A549 (cell line): Measurements from ENCODE around the gene KDM4B. TPM values are rescaled to one million over a fixed set of nuclear protein-coding genes. Genes with fewer than 3 reads are reported as not detected.

Source experiments
- ATAC-seq, 2 experiments: fragments of 200-7000 bp in 1 of 2; fragments of >200 bp in 1 of 2; cut with Nextera tagmentation in 1 of 2; cut with Tn5 transposase in 1 of 2; 3 replicates each; pipeline versions ENCODE4 v1.8.0 to v1.9.1; 2018 to 2020; ENCODE audit warnings: mild to moderate bottlenecking in 1 of 2, moderate library complexity in 1 of 2
- CTCF ChIA-PET: fragments of 300-600 bp; sonication (Branson Sonifier 250); formaldehyde crosslinking; extraction: SDS; loops from one replicate; lab custom pipeline; 2021; ENCODE audit warnings: antibody characterized with exemption, inconsistent platforms; lab: Yijun Ruan, JAX
- POLR2A ChIA-PET: fragments of 350-600 bp; formaldehyde crosslinking; extraction: SDS; loops from one replicate; lab custom pipeline; 2021; ENCODE audit warnings: antibody characterized with exemption, inconsistent platforms; lab: Yijun Ruan, JAX
- DNase-seq, 2 experiments: peaks; one replicate each; pipeline versions ENCODE4 v3.0.0 to v3.0.0-alpha.2; 2011 to 2016; ENCODE audit warnings: low read depth in 1 of 2, low spot score in 1 of 2
- FAIRE-seq: peaks from 2 replicates; lab custom pipeline; 2011; peaks lifted over from hg19 to GRCh38; lab: Jason Lieb, UNC
- H3K27ac ChIP-seq, 2 experiments: fragments of >200 bp; sonication (Bioruptor Twin); formaldehyde crosslinking; 3 replicates each; pipeline ENCODE4 v1.5.1; 2016 to 2017
- H3K4me1 ChIP-seq: fragments of >200 bp; sonication (Bioruptor Twin); formaldehyde crosslinking; 3 replicates; pipeline ENCODE4 v1.6.1; 2016
- H3K4me2 ChIP-seq: fragments of >200 bp; sonication (Bioruptor Twin); formaldehyde crosslinking; 3 replicates; pipeline ENCODE4 v1.6.1; 2016
- H3K4me3 ChIP-seq: fragments of >200 bp; sonication (Bioruptor Twin); formaldehyde crosslinking; 3 replicates; pipeline ENCODE4 v1.5.1; 2016
- H3K9me3 ChIP-seq: fragments of >200 bp; sonication (Bioruptor Twin); formaldehyde crosslinking; 3 replicates; pipeline ENCODE4 v1.6.1; 2016
- CBX2 ChIP-seq: fragments of 200-600 bp; sonication (generic); IDR thresholded peaks from 2 replicates; pipeline ENCODE4 v1.6.1; 2016; ENCODE audit warnings: low read depth, mild to moderate bottlenecking, borderline replicate concordance
- CEBPB ChIP-seq, 2 experiments: fragments of >200 bp in 1 of 2; sonication (Bioruptor Twin) in 1 of 2; formaldehyde crosslinking in 1 of 2; IDR thresholded peaks; 2 replicates each; pipeline ENCODE4 v1.6.1; 2012 to 2016
- CHD4 ChIP-seq: fragments of 200-600 bp; sonication (generic); IDR thresholded peaks from 2 replicates; pipeline ENCODE4 v1.6.1; 2016; ENCODE audit warnings: antibody characterized with exemption, mild to moderate bottlenecking, borderline replicate concordance
- ESRRA ChIP-seq: fragments of 150-350 bp; IDR thresholded peaks from 2 replicates; pipeline ENCODE4 v1.6.1; 2014; ENCODE audit warnings: mild to moderate bottlenecking, low read length, borderline replicate concordance
- HEYL ChIP-seq: fragments of 250-450 bp; sonication (Bioruptor Pico); IDR thresholded peaks from 2 replicates; pipeline ENCODE4 v1.8.0; 2021; ENCODE audit warnings: mild to moderate bottlenecking, moderate library complexity
- HOXA7 ChIP-seq: fragments of 250-450 bp; sonication (Bioruptor Pico); IDR thresholded peaks from 2 replicates; pipeline ENCODE4 v1.5.0; 2020; ENCODE audit warnings: mild to moderate bottlenecking, moderate library complexity
- HOXB5 ChIP-seq: fragments of 250-450 bp; sonication (Bioruptor Pico); IDR thresholded peaks from 2 replicates; pipeline ENCODE4 v1.5.0; 2020; ENCODE audit warnings: mild to moderate bottlenecking, moderate library complexity
- JUNB ChIP-seq: fragments of >200 bp; sonication (Bioruptor Twin); formaldehyde crosslinking; IDR thresholded peaks from 2 replicates; pipeline ENCODE4 v1.6.1; 2016
- KDM1A ChIP-seq: fragments of 200-600 bp; sonication (generic); IDR thresholded peaks from 2 replicates; pipeline ENCODE4 v1.6.1; 2016; ENCODE audit warnings: low read depth, mild to moderate bottlenecking
- KDM5A ChIP-seq: fragments of 200-600 bp; sonication (generic); IDR thresholded peaks from 2 replicates; pipeline ENCODE4 v1.6.1; 2016; ENCODE audit warnings: antibody characterized with exemption, mild to moderate bottlenecking
- POLR2A ChIP-seq: IDR thresholded peaks from 2 replicates; pipeline ENCODE4 v1.6.1; 2012; ENCODE audit warnings: mild to moderate bottlenecking, low read length
- POLR2AphosphoS2 ChIP-seq: conservative IDR thresholded peaks from 2 replicates; pipeline ENCODE4 v1.6.1; 2012; ENCODE audit warnings: low read length, improper control_type of control experiment, inconsistent platforms
- RAD21 ChIP-seq, 2 experiments: fragments of >200 bp in 1 of 2; sonication (Bioruptor Twin) in 1 of 2; formaldehyde crosslinking in 1 of 2; IDR thresholded peaks in 1 of 2; conservative IDR thresholded peaks in 1 of 2; 2 replicates in 1 of 2; 3 replicates in 1 of 2; pipeline ENCODE4 v1.6.1; 2012 to 2018; ENCODE audit warnings: inconsistent platforms in 1 of 2
- RNF2 ChIP-seq: fragments of 200-600 bp; sonication (generic); IDR thresholded peaks from 2 replicates; pipeline ENCODE4 v1.6.1; 2016; ENCODE audit warnings: low read depth, mild to moderate bottlenecking, antibody characterized with exemption, moderate library complexity, borderline replicate concordance
- ZC3H11A ChIP-seq: fragments of 450-650 bp; IDR thresholded peaks from 2 replicates; pipeline ENCODE4 v1.6.1; 2014; ENCODE audit warnings: antibody characterized with exemption, mild to moderate bottlenecking
- WGBS: methylation state at CpG from one replicate; pipeline ENCODE4 v1.1.6; 2017; ENCODE audit errors: missing lambda C conversion rate; 5-methylcytosine and 5-hydroxymethylcytosine counted together
- polyA plus RNA-seq, 4 experiments: library from polyadenylated mRNA; depleted of rRNA in 3 of 4; stranded (reverse); fragments of >200 nt; fragmentation: RNase III in 1 of 4; extraction: RNeasy Plus Mini Kit Qiagen cat#74134 plus additional on column Dnase treatment in 1 of 4; gene quantifications; 2 replicates in 3 of 4; 3 replicates in 1 of 4; pipeline ENCODE4 v1.2.3, GENCODE V29; 2011 to 2017
- TF ChIP-seq, protein P1 (sequence below): fragments of >200 bp; sonication (Bioruptor Twin); formaldehyde crosslinking; IDR thresholded peaks from 3 replicates; pipeline ENCODE4 v1.6.1; 2016
- TF ChIP-seq, protein P2 (sequence below): fragments of 250-450 bp; sonication (Bioruptor Pico); IDR thresholded peaks from 2 replicates; pipeline ENCODE4 v1.5.0; 2020; ENCODE audit warnings: low read depth, mild to moderate bottlenecking, moderate library complexity
- TF ChIP-seq, protein P3 (sequence below): IDR thresholded peaks from 2 replicates; pipeline ENCODE4 v1.6.1; 2012
- TF ChIP-seq, protein P4 (sequence below): IDR thresholded peaks from 2 replicates; pipeline ENCODE4 v1.6.1; 2012; ENCODE audit warnings: low read depth, borderline replicate concordance
- TF ChIP-seq, protein P5 (sequence below): fragments of 200-600 bp; sonication (generic); IDR thresholded peaks from 2 replicates; pipeline ENCODE4 v1.6.1; 2016; ENCODE audit warnings: antibody characterized with exemption, mild to moderate bottlenecking, moderate library complexity

The KDM4B gene
- polyA plus RNA-seq, 2 of the 4 experiments (the other 2 are of a cell fraction): 3.0 to 4.6 TPM

DNA sequence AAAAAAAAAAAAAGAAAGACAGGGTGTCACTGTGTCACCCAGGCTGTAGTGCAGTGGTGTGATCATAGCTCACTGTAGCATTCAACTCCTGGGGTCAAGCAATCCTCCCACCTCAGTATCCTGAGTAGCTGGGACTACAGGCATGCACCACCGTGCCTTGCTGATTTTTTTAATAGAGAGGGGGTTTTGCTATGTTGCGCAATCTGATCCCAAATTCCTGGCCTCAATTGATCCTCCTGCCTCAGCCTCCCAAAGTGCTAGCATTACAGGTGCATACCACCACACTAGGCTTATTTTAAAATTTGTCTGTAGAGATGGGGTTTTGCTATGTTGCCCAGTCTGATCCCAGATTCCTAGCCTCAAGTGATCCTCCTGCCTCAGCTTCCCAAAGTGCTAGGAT lies 212.4 kb downstream of the KDM4B start:
- DNase-seq (no peak), FAIRE-seq (no peak), ATAC-seq (no peak)
- H3K4me3 ChIP-seq: no peak overlapping the region
- TF ChIP-seq JUNB (no peak), CEBPB (IDR thresholded peaks at IDR 0.05) (peak; percentile 36 to 72; a peak in 2 of 4 replicates)
- TF ChIP-seq, all 56 proteins: peak for 1
- H3K27ac ChIP-seq: no peak overlapping the region
- WGBS: 93% methylated on average over 2 of the region's 2 CpGs
- H3K4me2 ChIP-seq: no peak overlapping the region
- POLR2A ChIA-PET: no interaction called here
- peaks cover 20% of the 10 kb centered on the region for H3K4me1 ChIP-seq
- H3K9me3 ChIP-seq: no peaks in the 10 kb centered on the region
- CTCF ChIA-PET: interaction anchor here (0.6 to 0.7 kb wide), 2 partner anchors 12 to 133 kb away, joined by 3 to 4 read pairs; no protein-coding TSS in a partner anchor

DNA sequence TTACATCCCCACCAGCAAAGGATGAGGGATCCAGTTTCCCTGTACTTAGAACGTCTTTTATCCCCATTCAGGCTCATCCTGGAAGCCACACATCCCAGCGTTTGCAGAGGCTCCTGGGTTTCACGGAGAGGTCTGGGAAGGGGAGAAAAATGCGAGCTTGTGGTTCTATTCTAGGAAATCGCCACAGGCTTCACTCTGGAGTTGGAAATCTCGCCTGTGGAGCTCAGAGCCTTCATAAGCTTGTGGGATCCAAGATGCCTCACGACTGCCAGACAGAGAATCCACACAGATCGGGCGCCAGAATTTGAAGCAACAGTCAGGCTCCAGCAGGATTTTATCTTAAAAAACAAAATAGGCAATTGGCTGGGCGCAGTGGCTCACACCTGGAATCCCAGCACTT lies 213.8 kb downstream of the KDM4B start:
- Histone ChIP-seq H3K4me2 (no peak overlapping the region), H3K9me3 (no peaks in the 10 kb centered on the region), H3K4me1 (0 out of 3 replicates have a peak, but pooled peaks cover 9% of the 10 kb centered on the region), H3K4me3 (no peak overlapping the region), H3K27ac (peak overlapping the region in 1 of 2 experiments; percentile 40; a peak in 1 of 6 replicates)
- DNase-seq: no peak
- ChIA-PET CTCF (no interaction called here), POLR2A (no interaction called here)
- TF ChIP-seq CHD4 (no peak), CBX2 (no peak), POLR2A (no peak), HEYL (CRISPR knock-in tag) (no peak), RAD21 (conservative IDR thresholded peaks at IDR 0.05 in 1 of 2, IDR thresholded peaks at IDR 0.05 in 1 of 2) (no peak), POLR2AphosphoS2 (no peak), ZC3H11A (no peak), ESRRA (no peak), HOXA7 (no peak), HOXB5 (CRISPR knock-in tag) (no peak), KDM5A (no peak), CEBPB (IDR thresholded peaks at IDR 0.05) (no peak), RNF2 (no peak), KDM1A (no peak)
- TF ChIP-seq, protein P1, sequence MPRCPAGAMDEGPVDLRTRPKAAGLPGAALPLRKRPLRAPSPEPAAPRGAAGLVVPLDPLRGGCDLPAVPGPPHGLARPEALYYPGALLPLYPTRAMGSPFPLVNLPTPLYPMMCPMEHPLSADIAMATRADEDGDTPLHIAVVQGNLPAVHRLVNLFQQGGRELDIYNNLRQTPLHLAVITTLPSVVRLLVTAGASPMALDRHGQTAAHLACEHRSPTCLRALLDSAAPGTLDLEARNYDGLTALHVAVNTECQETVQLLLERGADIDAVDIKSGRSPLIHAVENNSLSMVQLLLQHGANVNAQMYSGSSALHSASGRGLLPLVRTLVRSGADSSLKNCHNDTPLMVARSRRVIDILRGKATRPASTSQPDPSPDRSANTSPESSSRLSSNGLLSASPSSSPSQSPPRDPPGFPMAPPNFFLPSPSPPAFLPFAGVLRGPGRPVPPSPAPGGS: no peak
- TF ChIP-seq, protein P2, sequence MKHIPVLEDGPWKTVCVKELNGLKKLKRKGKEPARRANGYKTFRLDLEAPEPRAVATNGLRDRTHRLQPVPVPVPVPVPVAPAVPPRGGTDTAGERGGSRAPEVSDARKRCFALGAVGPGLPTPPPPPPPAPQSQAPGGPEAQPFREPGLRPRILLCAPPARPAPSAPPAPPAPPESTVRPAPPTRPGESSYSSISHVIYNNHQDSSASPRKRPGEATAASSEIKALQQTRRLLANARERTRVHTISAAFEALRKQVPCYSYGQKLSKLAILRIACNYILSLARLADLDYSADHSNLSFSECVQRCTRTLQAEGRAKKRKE (CRISPR knock-in tag): no peak
- TF ChIP-seq, protein P3, sequence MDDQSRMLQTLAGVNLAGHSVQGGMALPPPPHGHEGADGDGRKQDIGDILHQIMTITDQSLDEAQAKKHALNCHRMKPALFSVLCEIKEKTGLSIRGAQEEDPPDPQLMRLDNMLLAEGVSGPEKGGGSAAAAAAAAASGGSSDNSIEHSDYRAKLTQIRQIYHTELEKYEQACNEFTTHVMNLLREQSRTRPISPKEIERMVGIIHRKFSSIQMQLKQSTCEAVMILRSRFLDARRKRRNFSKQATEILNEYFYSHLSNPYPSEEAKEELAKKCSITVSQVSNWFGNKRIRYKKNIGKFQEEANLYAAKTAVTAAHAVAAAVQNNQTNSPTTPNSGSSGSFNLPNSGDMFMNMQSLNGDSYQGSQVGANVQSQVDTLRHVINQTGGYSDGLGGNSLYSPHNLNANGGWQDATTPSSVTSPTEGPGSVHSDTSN: no peak
- TF ChIP-seq, protein P4, sequence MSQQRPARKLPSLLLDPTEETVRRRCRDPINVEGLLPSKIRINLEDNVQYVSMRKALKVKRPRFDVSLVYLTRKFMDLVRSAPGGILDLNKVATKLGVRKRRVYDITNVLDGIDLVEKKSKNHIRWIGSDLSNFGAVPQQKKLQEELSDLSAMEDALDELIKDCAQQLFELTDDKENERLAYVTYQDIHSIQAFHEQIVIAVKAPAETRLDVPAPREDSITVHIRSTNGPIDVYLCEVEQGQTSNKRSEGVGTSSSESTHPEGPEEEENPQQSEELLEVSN: no peak
- TF ChIP-seq, protein P5, sequence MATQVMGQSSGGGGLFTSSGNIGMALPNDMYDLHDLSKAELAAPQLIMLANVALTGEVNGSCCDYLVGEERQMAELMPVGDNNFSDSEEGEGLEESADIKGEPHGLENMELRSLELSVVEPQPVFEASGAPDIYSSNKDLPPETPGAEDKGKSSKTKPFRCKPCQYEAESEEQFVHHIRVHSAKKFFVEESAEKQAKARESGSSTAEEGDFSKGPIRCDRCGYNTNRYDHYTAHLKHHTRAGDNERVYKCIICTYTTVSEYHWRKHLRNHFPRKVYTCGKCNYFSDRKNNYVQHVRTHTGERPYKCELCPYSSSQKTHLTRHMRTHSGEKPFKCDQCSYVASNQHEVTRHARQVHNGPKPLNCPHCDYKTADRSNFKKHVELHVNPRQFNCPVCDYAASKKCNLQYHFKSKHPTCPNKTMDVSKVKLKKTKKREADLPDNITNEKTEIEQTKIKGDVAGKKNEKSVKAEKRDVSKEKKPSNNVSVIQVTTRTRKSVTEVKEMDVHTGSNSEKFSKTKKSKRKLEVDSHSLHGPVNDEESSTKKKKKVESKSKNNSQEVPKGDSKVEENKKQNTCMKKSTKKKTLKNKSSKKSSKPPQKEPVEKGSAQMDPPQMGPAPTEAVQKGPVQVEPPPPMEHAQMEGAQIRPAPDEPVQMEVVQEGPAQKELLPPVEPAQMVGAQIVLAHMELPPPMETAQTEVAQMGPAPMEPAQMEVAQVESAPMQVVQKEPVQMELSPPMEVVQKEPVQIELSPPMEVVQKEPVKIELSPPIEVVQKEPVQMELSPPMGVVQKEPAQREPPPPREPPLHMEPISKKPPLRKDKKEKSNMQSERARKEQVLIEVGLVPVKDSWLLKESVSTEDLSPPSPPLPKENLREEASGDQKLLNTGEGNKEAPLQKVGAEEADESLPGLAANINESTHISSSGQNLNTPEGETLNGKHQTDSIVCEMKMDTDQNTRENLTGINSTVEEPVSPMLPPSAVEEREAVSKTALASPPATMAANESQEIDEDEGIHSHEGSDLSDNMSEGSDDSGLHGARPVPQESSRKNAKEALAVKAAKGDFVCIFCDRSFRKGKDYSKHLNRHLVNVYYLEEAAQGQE: no peak
- WGBS: 70% methylated on average over 10 of the region's 10 CpGs
- FAIRE-seq: no peak
- no peak for ATAC-seq
